K562 (cell line): ENCODE results near the gene MARCHF3. TPM values are rescaled to one million over a fixed set of nuclear protein-coding genes. Genes with fewer than 3 reads are reported as not detected.

Experiments
- ATAC-seq: fragments of 200-7000 bp; cut with Tn5 transposase; 3 replicates; pipeline ENCODE4 v1.9.1; 2020; ENCODE audit warnings: moderate library complexity
- BruUV-seq: library from RNA; stranded (reverse); fragments of 400-500 nt; replicated peaks from 2 replicates; lab custom pipeline; 2021; lab: Mats Ljungman, UMichigan
- CTCF ChIA-PET: fragments of 300-600 bp; formaldehyde crosslinking; extraction: SDS; loops from one replicate; lab custom pipeline; 2021; ENCODE audit warnings: low intra/inter-chr PET ratio; lab: Yijun Ruan, JAX
- POLR2A ChIA-PET: fragments of 300-600, 350-650 bp; sonication (Branson Sonifier 250); formaldehyde crosslinking; extraction: SDS; loops from one replicate; lab custom pipeline; 2021; ENCODE audit warnings: antibody characterized with exemption, inconsistent platforms; lab: Yijun Ruan, JAX
- DNase-seq, 4 experiments: peaks; one replicate each; pipeline versions ENCODE4 v3.0.0 to v3.0.0-alpha.2; 2011 to 2018; ENCODE audit warnings: low spot score in 3 of 4, mixed read lengths in 3 of 4; ENCODE audit errors: extremely low read depth in 1 of 4
- FAIRE-seq: peaks from 2 replicates; lab custom pipeline; 2011; peaks lifted over from hg19 to GRCh38; lab: Jason Lieb, UNC
- H2AFZ ChIP-seq: 2 replicates; pipeline ENCODE4 v1.6.0; 2011; ENCODE audit warnings: low read depth, low read length, control low read depth, inconsistent platforms
- H3K27ac ChIP-seq: fragments of 200-600 bp; 3 replicates; pipeline ENCODE4 v1.8.0; 2011; ENCODE audit warnings: low read depth, mild to moderate bottlenecking, control low read depth, inconsistent platforms, low read length, moderate library complexity, mixed read lengths; ENCODE audit errors: extremely low read depth
- H3K27me3 ChIP-seq, 2 experiments: fragments of 300-600 bp in 1 of 2; 2 replicates in 1 of 2; 3 replicates in 1 of 2; pipeline versions ENCODE4 v1.6.0 to v1.8.0; 2011; ENCODE audit warnings: inconsistent platforms in 2 of 2, low read length in 2 of 2, mild to moderate bottlenecking in 1 of 2, mixed read lengths in 1 of 2, moderate library complexity in 1 of 2; ENCODE audit not compliant: control insufficient read depth in 2 of 2, insufficient read depth in 2 of 2
- H3K36me3 ChIP-seq: fragments of 300-600 bp; 3 replicates; pipeline ENCODE4 v1.8.0; 2011; ENCODE audit warnings: mild to moderate bottlenecking, low read length, inconsistent platforms; ENCODE audit not compliant: control insufficient read depth, insufficient read depth
- H3K4me1 ChIP-seq, 2 experiments: fragments of 200-600 bp in 1 of 2; replicated peaks in 1 of 2; 2 replicates in 1 of 2; 3 replicates in 1 of 2; pipeline versions ENCODE4 v1.5.1 to v1.8.0; 2011; ENCODE audit warnings: inconsistent platforms in 2 of 2, low read length in 2 of 2, mild to moderate bottlenecking in 1 of 2, mixed read lengths in 1 of 2, moderate library complexity in 1 of 2; ENCODE audit not compliant: control insufficient read depth in 2 of 2, insufficient read depth in 2 of 2
- H3K4me2 ChIP-seq: 2 replicates; pipeline ENCODE4 v1.6.1; 2011; ENCODE audit warnings: low read length, control low read depth, inconsistent platforms, mixed read lengths; ENCODE audit not compliant: insufficient read depth
- H3K4me3 ChIP-seq: fragments of 200-600 bp; sonication (generic), shearing (Covaris generic); 2 replicates; pipeline ENCODE4 v1.5.1; 2016; ENCODE audit warnings: control low read depth, inconsistent platforms
- H3K79me2 ChIP-seq: fragments of 200-600 bp; 3 replicates; pipeline ENCODE4 v1.8.0; 2011; ENCODE audit warnings: low read length, inconsistent platforms; ENCODE audit not compliant: control insufficient read depth, insufficient read depth
- H3K9ac ChIP-seq, 2 experiments: 2 replicates each; pipeline versions ENCODE4 v1.6.0 to v1.6.1; 2011; ENCODE audit warnings: low read depth in 2 of 2, low read length in 2 of 2, control low read depth in 1 of 2, inconsistent platforms in 1 of 2, mild to moderate bottlenecking in 1 of 2, mixed read lengths in 1 of 2; ENCODE audit not compliant: insufficient read depth in 1 of 2
- H3K9me1 ChIP-seq: one replicate; pipeline ENCODE4 v1.6.0; 2011; ENCODE audit warnings: inconsistent platforms, mild to moderate bottlenecking, low read length, moderate library complexity; ENCODE audit not compliant: control insufficient read depth, insufficient read depth
- H3K9me3 ChIP-seq: replicated peaks from 2 replicates; pipeline ENCODE4 v1.5.1; 2011; ENCODE audit warnings: low read depth, low read length, inconsistent platforms; ENCODE audit not compliant: control insufficient read depth, insufficient read depth
- H4K20me1 ChIP-seq: replicated peaks from 2 replicates; pipeline ENCODE4 v1.6.1; 2011; ENCODE audit warnings: low read length, inconsistent platforms, mixed read lengths; ENCODE audit not compliant: control insufficient read depth, insufficient read depth
- NFATC3 ChIP-seq: fragments of 450-650 bp; IDR thresholded peaks from 2 replicates; pipeline ENCODE4 v1.6.1; 2017; ENCODE audit warnings: mild to moderate bottlenecking
- NFIC ChIP-seq: fragments of 450-650 bp; IDR thresholded peaks from 2 replicates; pipeline ENCODE4 v1.6.1; 2017; ENCODE audit warnings: mild to moderate bottlenecking, inconsistent platforms
- NONO ChIP-seq, 2 experiments: fragments of 200-400 bp in 1 of 2; fragments of 450-650 bp in 1 of 2; formaldehyde crosslinking in 1 of 2; IDR thresholded peaks; 2 replicates each; pipeline ENCODE4 v1.6.1; 2017; ENCODE audit warnings: low read depth in 2 of 2, mild to moderate bottlenecking in 2 of 2, moderate library complexity in 2 of 2, low read length in 1 of 2
- SPI1 ChIP-seq: IDR thresholded peaks from 2 replicates; pipeline ENCODE4 v1.6.1; 2011; ENCODE audit warnings: low read depth, low read length, control low read depth, borderline replicate concordance
- ZKSCAN1 ChIP-seq: fragments of 150-350 bp; IDR thresholded peaks from 2 replicates; pipeline ENCODE4 v1.6.1; 2016; ENCODE audit warnings: low read depth, low read length
- WGBS: fragments of 100-300 bp; shearing (Covaris generic); methylation state at CpG from one replicate; pipeline ENCODE4 v1.1.6; 2016; ENCODE audit warnings: low coverage, mixed read lengths; ENCODE audit not compliant: insufficient coverage; ENCODE audit errors: missing lambda C conversion rate; 5-methylcytosine and 5-hydroxymethylcytosine counted together
- in situ Hi-C: fragments of 300-500 bp; cut with MboI; formaldehyde crosslinking; loops from 4 replicates; pipeline ENCODE4 v1.15.0; 2018; ENCODE audit warnings: inconsistent platforms, mixed read lengths
- intact Hi-C: fragments of 100-400 bp; cut with micrococcal nuclease; formaldehyde crosslinking; loops from 2 replicates; pipeline ENCODE4 v1.14.2; 2022
- polyA plus RNA-seq, 8 experiments: library from polyadenylated mRNA; depleted of rRNA in 4 of 8; stranded (reverse) in 5 of 8; unstranded in 3 of 8; fragments of >200 nt; fragmentation: Nextera tagmentation in 2 of 8; fragmentation: Illumina TruSeq in 1 of 8; extraction: Ambion mirVana in 2 of 8; extraction: Trizol in 1 of 8; gene quantifications; 2 replicates each; pipeline versions ENCODE4 v1.2.1 to v1.2.3, GENCODE V29; 2011 to 2014; ENCODE audit warnings: inconsistent platforms in 1 of 8, missing spikeins in 1 of 8
- total RNA-seq, 7 experiments: library from RNA; depleted of rRNA in 6 of 7; stranded (reverse); fragments of >200 nt in 6 of 7; fragmentation: Illumina TruSeq in 2 of 7; extraction: Trizol in 2 of 7; gene quantifications; 2 replicates each; pipeline versions ENCODE4 v1.2.1 to v1.2.3, GENCODE V29; 2011 to 2021; ENCODE audit warnings: low replicate concordance in 1 of 7

MARCHF3 gene
- total and polyA plus RNA-seq, 9 of the 15 experiments (the other 6 are each of a cell fraction or from before 2014, with no cell fraction given): 5.6 to 37.4 (median 16.5) TPM

- DNase-seq: no peak
- no peak overlapping the region for H3K9ac ChIP-seq
- CTCF ChIA-PET: no interaction called here
- TF ChIP-seq ZKSCAN1: no peak
- TF ChIP-seq NFIC: peak; percentile 46
- TF ChIP-seq NONO (IDR thresholded peaks at IDR 0.05; ENCODE audit: low read depth in 2 of 2, low read length in 1 of 2): no peak
- TF ChIP-seq NFATC3: no peak
- peak; percentile 29; the same call in 1 of the 2 replicates for TF ChIP-seq SPI1
- TF ChIP-seq, all 486 proteins: peak for 2
- no peak overlapping the region for H2AFZ ChIP-seq
- peaks cover 6 to 15% of the 10 kb centered on the region in 2 experiments; a peak in 2 of 5 replicates for H3K4me1 ChIP-seq
- no peaks in the 10 kb centered on the region for H3K27me3 ChIP-seq
- no peaks in the 10 kb centered on the region for H3K9me3 ChIP-seq
- ATAC-seq: no peak
- FAIRE-seq: no peak
- no peaks in the 10 kb centered on the region for H3K79me2 ChIP-seq
- BruUV-seq: no TSS peak
- H3K4me3 ChIP-seq: no peak overlapping the region
- H3K27ac ChIP-seq: no peak overlapping the region
- WGBS: 73% methylated on average over 7 of the region's 8 CpGs
- POLR2A ChIA-PET: interaction anchor here (1.0 to 1.2 kb wide), 2 partner anchors 9 to 17 kb away, joined by 4 to 5 read pairs; no protein-coding TSS in a partner anchor
- H3K9me1 ChIP-seq: no peaks in the 10 kb centered on the region
- no peaks in the 10 kb centered on the region for H4K20me1 ChIP-seq
- H3K4me2 ChIP-seq: no peak overlapping the region
- peaks cover 12% of the 10 kb centered on the region; the same call in 2 of the 3 replicates for H3K36me3 ChIP-seq
- in situ Hi-C loops: no loop called here
- intact Hi-C loops: no loop called here
These were observed 163.3 kb downstream of the MARCHF3 start for GRCh38 chr5:126866851-126867636.
